Peyer's patch (tissue), 4 donors: Measurements from ENCODE around the gene FAM114A2. TPM values are rescaled to one million over a fixed set of nuclear protein-coding genes. Genes with fewer than 3 reads are reported as not detected.

Experiments used
- DNase-seq, 3 donors: peaks; one replicate each; pipeline ENCODE4 v3.0.0-alpha.2; 2017 to 2019
- H3K27ac ChIP-seq, 4 donors: fragments of 200-600 bp; sonication (generic); one replicate each; pipeline ENCODE4 v1.5.1; 2016 to 2019
- H3K27me3 ChIP-seq, 2 donors: fragments of 200-600 bp; sonication (generic); one replicate each; pipeline ENCODE4 v1.5.1; 2019
- H3K36me3 ChIP-seq, 3 donors: fragments of 200-600 bp; sonication (generic); one replicate each; pipeline ENCODE4 v1.5.1; 2016 to 2019
- H3K4me1 ChIP-seq, 4 donors: fragments of 200-600 bp; sonication (generic); one replicate each; pipeline ENCODE4 v1.5.1; 2016 to 2019
- H3K4me3 ChIP-seq, 4 donors: fragments of 200-600 bp; sonication (generic); 1 replicate in 3 of 4; 2 replicates in 1 of 4; pipeline ENCODE4 v1.5.1; 2016 to 2019; ENCODE audit warnings: mild to moderate bottlenecking in 1 of 4
- H3K9me3 ChIP-seq, 4 donors: fragments of 200-600 bp; sonication (generic); one replicate each; pipeline ENCODE4 v1.5.1; 2016 to 2019; ENCODE audit warnings: mild to moderate bottlenecking in 1 of 4
- POLR2A ChIP-seq, 2 donors: fragments of 450-650 bp; IDR thresholded peaks; one replicate each; pipeline ENCODE4 v1.5.1; 2017; ENCODE audit warnings: antibody characterized with exemption in 2 of 2, mild to moderate bottlenecking in 2 of 2, moderate library complexity in 2 of 2
- total RNA-seq, 4 donors: library from RNA; depleted of rRNA; stranded (reverse); fragments of >200 nt; gene quantifications; one replicate each; pipeline ENCODE4 v1.1.0, GENCODE V29; 2016
- TF ChIP-seq, protein P1 (sequence below), 6 experiments: fragments of 450-650 bp in 4 of 6; fragments of 200-600 bp in 2 of 6; sonication (generic) in 1 of 6; IDR thresholded peaks; one replicate each; pipeline ENCODE4 v1.5.1; 2017 to 2019; ENCODE audit warnings: antibody characterized with exemption in 6 of 6, mild to moderate bottlenecking in 3 of 6, moderate library complexity in 1 of 6

FAM114A2 gene
- total RNA-seq, 4 donors from 2014 or later = 10.2 to 39.3 (median 16.3) TPM

DNA sequence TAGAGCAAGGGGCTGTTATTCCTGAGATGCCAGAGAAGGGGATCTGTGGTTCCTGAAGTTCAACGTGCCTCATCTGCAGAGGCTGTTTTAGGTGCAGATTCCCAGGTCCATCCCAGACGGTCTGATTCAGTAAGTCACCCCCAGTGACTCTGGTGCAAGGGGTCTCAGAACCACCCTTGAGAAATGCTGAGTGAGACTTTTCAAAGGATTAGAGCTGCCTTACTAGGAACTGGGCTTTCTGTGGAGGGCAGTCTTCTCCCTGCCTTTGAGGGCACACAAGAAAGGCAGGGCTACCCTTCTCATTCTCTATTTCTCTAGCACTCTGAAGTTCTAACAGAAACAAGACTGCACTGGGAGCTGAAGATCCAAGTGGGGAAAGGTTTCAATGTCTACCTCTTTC, 66.5 kb downstream of the FAM114A2 start:
- TF ChIP-seq POLR2A (IDR thresholded peaks at IDR 0.05) = no peak
- TF ChIP-seq, protein P1, sequence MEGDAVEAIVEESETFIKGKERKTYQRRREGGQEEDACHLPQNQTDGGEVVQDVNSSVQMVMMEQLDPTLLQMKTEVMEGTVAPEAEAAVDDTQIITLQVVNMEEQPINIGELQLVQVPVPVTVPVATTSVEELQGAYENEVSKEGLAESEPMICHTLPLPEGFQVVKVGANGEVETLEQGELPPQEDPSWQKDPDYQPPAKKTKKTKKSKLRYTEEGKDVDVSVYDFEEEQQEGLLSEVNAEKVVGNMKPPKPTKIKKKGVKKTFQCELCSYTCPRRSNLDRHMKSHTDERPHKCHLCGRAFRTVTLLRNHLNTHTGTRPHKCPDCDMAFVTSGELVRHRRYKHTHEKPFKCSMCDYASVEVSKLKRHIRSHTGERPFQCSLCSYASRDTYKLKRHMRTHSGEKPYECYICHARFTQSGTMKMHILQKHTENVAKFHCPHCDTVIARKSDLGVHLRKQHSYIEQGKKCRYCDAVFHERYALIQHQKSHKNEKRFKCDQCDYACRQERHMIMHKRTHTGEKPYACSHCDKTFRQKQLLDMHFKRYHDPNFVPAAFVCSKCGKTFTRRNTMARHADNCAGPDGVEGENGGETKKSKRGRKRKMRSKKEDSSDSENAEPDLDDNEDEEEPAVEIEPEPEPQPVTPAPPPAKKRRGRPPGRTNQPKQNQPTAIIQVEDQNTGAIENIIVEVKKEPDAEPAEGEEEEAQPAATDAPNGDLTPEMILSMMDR (IDR thresholded peaks at IDR 0.05) = no peak
- H3K36me3 ChIP-seq = no peaks in the 10 kb centered on the region
- no peak overlapping the region for H3K4me3 ChIP-seq
- DNase-seq = no peak
- no peaks in the 10 kb centered on the region for H3K9me3 ChIP-seq
- no peaks in the 10 kb centered on the region for H3K27me3 ChIP-seq
- no peak overlapping the region for H3K27ac ChIP-seq
- peaks cover 0 to 6% (median 0%) of the 10 kb centered on the region in 4 donors for H3K4me1 ChIP-seq

DNA sequence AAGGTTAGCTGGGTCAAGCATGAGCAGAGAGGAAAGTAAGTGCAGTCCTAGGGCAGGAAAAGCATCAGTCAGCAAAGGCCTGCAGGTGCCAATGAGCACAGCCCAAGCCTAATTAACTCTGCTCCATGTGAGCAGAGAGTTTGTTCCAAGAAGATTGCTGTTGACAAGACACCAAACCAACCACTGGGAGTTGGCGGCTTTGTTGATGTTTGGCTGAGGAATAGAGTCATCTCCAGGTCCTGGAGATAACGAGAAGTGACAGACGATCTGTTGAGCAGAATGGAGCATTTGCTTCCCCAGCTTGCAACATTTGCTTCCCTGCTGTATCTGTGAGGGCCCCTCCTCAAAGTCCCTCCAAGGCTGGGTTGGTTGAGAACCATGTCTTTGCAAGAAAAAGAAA, 68.2 kb downstream of the FAM114A2 start:
- Histone ChIP-seq H3K27ac (no peak overlapping the region), H3K9me3 (no peaks in the 10 kb centered on the region), H3K4me1 (peaks cover 0 to 6% (median 0%) of the 10 kb centered on the region in 4 donors), H3K27me3 (no peaks in the 10 kb centered on the region), H3K36me3 (no peaks in the 10 kb centered on the region), H3K4me3 (no peak overlapping the region)
- TF ChIP-seq, protein P1 (IDR thresholded peaks at IDR 0.05) = no peak
- no peak for TF ChIP-seq POLR2A (IDR thresholded peaks at IDR 0.05)
- no peak for DNase-seq

DNA sequence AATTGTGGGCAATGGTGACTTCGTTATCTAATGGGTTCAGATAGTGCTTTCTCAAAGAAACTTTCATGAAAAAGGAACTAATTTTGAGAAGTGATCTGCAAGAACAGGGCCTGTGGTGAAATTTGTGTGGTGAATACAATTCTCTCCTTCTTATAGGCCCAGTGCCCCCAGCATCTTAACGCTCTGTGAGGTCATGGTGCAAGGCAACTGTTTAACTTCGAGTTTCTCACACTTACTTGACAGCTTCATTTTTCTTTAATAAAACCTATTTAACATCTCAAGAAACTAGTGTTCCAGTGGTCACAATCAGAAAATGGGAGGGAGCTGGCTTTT, 69.2 kb downstream of the FAM114A2 start:
- no peak overlapping the region for H3K27ac ChIP-seq
- DNase-seq = no peak
- H3K36me3 ChIP-seq = no peaks in the 10 kb centered on the region
- H3K27me3 ChIP-seq = no peaks in the 10 kb centered on the region
- peaks cover 0 to 2% (median 0%) of the 10 kb centered on the region in 4 donors for H3K4me1 ChIP-seq
- H3K4me3 ChIP-seq = no peak overlapping the region
- TF ChIP-seq, protein P1 (IDR thresholded peaks at IDR 0.05) = no peak
- TF ChIP-seq POLR2A (IDR thresholded peaks at IDR 0.05) = no peak
- H3K9me3 ChIP-seq = no peaks in the 10 kb centered on the region

DNA sequence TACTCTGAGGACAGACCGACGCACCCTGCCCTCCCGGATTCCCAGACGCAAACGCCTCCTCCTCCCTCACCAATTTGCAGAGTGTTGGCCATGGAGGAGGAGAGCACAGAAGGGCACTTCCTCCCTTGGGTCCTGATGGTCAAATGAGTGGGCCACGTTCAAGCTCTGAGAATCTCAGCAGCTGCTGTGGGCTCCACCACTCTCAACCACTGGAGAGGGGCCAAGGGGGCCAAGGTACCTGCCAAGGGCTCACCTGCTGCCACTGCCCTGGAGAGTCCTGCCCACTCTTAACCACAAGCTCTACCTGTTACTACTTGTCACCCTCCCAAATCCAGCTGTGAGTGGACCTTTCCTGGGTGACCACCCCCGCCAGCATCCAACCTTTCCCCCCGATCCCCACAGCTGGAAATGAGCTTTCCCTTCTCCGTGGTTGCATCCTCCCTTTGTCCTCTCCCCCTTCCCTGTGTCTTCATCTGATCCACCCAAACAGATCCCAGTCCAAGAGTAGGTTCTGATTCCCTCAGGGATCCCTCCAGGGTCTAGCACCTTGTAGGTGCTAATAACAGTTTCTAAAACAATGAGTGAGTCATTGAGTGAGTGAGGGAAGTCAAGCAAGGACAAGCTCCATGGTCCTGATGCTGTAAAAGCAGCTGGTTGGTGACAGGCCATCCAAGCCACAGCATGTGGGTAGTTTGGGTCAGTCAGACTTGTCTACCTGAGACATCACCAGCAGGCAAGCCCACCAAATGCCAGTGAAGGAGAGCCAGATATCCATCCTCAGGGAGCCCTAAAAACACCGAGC, 69.7 kb downstream of the FAM114A2 start:
- DNase-seq = no peak
- Histone ChIP-seq H3K27me3 (no peaks in the 10 kb centered on the region), H3K27ac (no peak overlapping the region), H3K36me3 (no peaks in the 10 kb centered on the region), H3K4me1 (no peaks in the 10 kb centered on the region), H3K4me3 (no peak overlapping the region), H3K9me3 (no peaks in the 10 kb centered on the region)
- no peak for TF ChIP-seq POLR2A (IDR thresholded peaks at IDR 0.05)
- TF ChIP-seq, protein P1 (IDR thresholded peaks at IDR 0.05) = no peak

DNA sequence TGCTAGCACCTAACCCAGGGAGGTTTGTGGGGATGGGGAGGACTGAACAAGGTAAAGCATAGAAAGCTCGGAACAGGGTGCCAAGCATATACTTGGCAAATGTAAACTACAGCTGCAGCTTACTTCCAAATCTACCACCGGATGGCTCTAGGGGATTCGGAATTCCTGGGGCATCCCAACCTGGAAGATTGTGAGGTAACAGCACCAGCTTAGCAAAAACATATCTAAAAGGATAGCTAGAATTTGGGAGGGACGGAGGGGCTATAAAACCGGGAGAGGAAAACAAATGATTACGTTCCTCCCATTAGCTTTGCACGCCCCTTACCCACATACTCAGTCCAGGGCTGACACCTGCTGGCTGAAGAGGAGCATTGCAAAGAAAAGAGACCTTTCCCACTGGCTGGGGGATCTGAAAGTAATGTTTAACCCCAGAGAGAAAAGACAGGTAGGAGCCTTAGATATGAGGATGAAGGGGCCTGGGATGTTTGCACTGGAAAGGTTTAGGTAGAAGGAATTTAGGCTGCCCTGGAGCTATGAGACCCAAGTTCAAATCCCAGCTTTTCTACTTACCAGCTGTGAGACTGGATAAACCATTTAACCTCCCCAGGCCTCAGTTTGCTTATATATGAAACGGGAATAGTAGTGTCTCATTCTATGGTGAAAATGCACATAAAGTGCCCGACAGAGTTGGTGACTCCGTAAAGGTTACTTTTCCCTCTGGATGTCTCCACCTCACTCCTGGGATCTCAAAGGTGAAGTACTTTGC, 73.6 kb downstream of the FAM114A2 start:
- no peak overlapping the region for H3K4me3 ChIP-seq
- no peaks in the 10 kb centered on the region for H3K36me3 ChIP-seq
- H3K27ac ChIP-seq = no peak overlapping the region
- no peaks in the 10 kb centered on the region for H3K9me3 ChIP-seq
- DNase-seq = peak in 1 of 3 donors; percentile 66
- no peaks in the 10 kb centered on the region for H3K4me1 ChIP-seq
- H3K27me3 ChIP-seq = no peaks in the 10 kb centered on the region
- TF ChIP-seq POLR2A (IDR thresholded peaks at IDR 0.05) = no peak
- TF ChIP-seq, protein P1 (IDR thresholded peaks at IDR 0.05) = peak; percentile 15 to 80 (median 72)
